ENCODE data around the gene KRTAP2-4.
"Not testable (repeated sequence)": the region's sequence is repeated elsewhere in the genome, so short reads cannot be mapped to it uniquely, and the experiment has no call there.

Gene KRTAP2-4

GRCh38 chr17:41096055-41096454 is 30.4 kb upstream of the KRTAP2-4 start:
- H3K9ac ChIP-seq (ENCODE audit: low read length): no peak overlapping the region
- H3K4me3 ChIP-seq (ENCODE audit: low read length): no peak overlapping the region
- H3K4me1 ChIP-seq (ENCODE audit: control insufficient read depth, insufficient read depth, low read length): no peaks in the 10 kb centered on the region
- H3K27ac ChIP-seq (ENCODE audit: low read depth, low read length): no peak overlapping the region
- no peaks in the 10 kb centered on the region for H3K27me3 ChIP-seq (ENCODE audit: control insufficient read depth, insufficient read depth, low read length)
- no peaks in the 10 kb centered on the region for H3K36me3 ChIP-seq (ENCODE audit: control insufficient read depth, insufficient read depth, low read length)

GRCh38 chr17:41088760-41089352 is 23.2 kb upstream of the KRTAP2-4 start:
- not testable (repeated sequence) for H3K9ac ChIP-seq (ENCODE audit: low read length); H3K27me3 ChIP-seq (ENCODE audit: control insufficient read depth, insufficient read depth, low read length); H3K4me1 ChIP-seq (ENCODE audit: control insufficient read depth, insufficient read depth, low read length); H3K27ac ChIP-seq (ENCODE audit: low read depth, low read length); H3K4me3 ChIP-seq (ENCODE audit: low read length); H3K36me3 ChIP-seq (ENCODE audit: control insufficient read depth, insufficient read depth, low read length)

GRCh38 chr17:41084100-41084856 is 18.6 kb upstream of the KRTAP2-4 start, which contains the start of gene KRTAP4-7:
Gene KRTAP4-7 (plus strand): TSS chr17:41084150. CDS start chr17:41084207, 57 bp downstream.
- H3K27me3 ChIP-seq (ENCODE audit: control insufficient read depth, insufficient read depth, low read length); H3K4me1 ChIP-seq (ENCODE audit: control insufficient read depth, insufficient read depth, low read length); H3K4me3 ChIP-seq (ENCODE audit: low read length); H3K27ac ChIP-seq (ENCODE audit: low read depth, low read length); H3K36me3 ChIP-seq (ENCODE audit: control insufficient read depth, insufficient read depth, low read length); H3K9ac ChIP-seq (ENCODE audit: low read length): not testable (repeated sequence)

GRCh38 chr17:41083427-41083826 is 17.7 kb upstream of the KRTAP2-4 start:
- H3K27ac ChIP-seq (ENCODE audit: low read depth, low read length); H3K36me3 ChIP-seq (ENCODE audit: control insufficient read depth, insufficient read depth, low read length); H3K9ac ChIP-seq (ENCODE audit: low read length); H3K4me3 ChIP-seq (ENCODE audit: low read length); H3K27me3 ChIP-seq (ENCODE audit: control insufficient read depth, insufficient read depth, low read length); H3K4me1 ChIP-seq (ENCODE audit: control insufficient read depth, insufficient read depth, low read length): not testable (repeated sequence)

- Histone ChIP-seq H3K9ac (ENCODE audit: low read length) (no peak overlapping the region), H3K27ac (ENCODE audit: low read depth, low read length) (no peak overlapping the region), H3K36me3 (ENCODE audit: control insufficient read depth, insufficient read depth, low read length) (no peaks in the 10 kb centered on the region), H3K4me3 (ENCODE audit: low read length) (no peak overlapping the region), H3K4me1 (ENCODE audit: control insufficient read depth, insufficient read depth, low read length) (no peaks in the 10 kb centered on the region), H3K27me3 (ENCODE audit: control insufficient read depth, insufficient read depth, low read length) (no peaks in the 10 kb centered on the region)
Measured at GRCh38 chr17:41082626-41083025, 16.9 kb upstream of the KRTAP2-4 start.

GRCh38 chr17:41076788-41077187 is 11.1 kb upstream of the KRTAP2-4 start:
- no peak overlapping the region for H3K9ac ChIP-seq (ENCODE audit: low read length)
- H3K36me3 ChIP-seq (ENCODE audit: control insufficient read depth, insufficient read depth, low read length): no peaks in the 10 kb centered on the region
- no peak overlapping the region for H3K27ac ChIP-seq (ENCODE audit: low read depth, low read length)
- H3K4me3 ChIP-seq (ENCODE audit: low read length): no peak overlapping the region
- H3K4me1 ChIP-seq (ENCODE audit: control insufficient read depth, insufficient read depth, low read length): no peaks in the 10 kb centered on the region
- no peaks in the 10 kb centered on the region for H3K27me3 ChIP-seq (ENCODE audit: control insufficient read depth, insufficient read depth, low read length)

GRCh38 chr17:41073676-41074075 is 8.0 kb upstream of the KRTAP2-4 start:
- Histone ChIP-seq H3K4me1 (ENCODE audit: control insufficient read depth, insufficient read depth, low read length) (no peaks in the 10 kb centered on the region), H3K27ac (ENCODE audit: low read depth, low read length) (no peak overlapping the region), H3K9ac (ENCODE audit: low read length) (no peak overlapping the region), H3K27me3 (ENCODE audit: control insufficient read depth, insufficient read depth, low read length) (no peaks in the 10 kb centered on the region), H3K36me3 (ENCODE audit: control insufficient read depth, insufficient read depth, low read length) (no peaks in the 10 kb centered on the region), H3K4me3 (ENCODE audit: low read length) (no peak overlapping the region)

- Histone ChIP-seq H3K4me1 (ENCODE audit: control insufficient read depth, insufficient read depth, low read length) (no peaks in the 10 kb centered on the region), H3K27ac (ENCODE audit: low read depth, low read length) (no peak overlapping the region), H3K27me3 (ENCODE audit: control insufficient read depth, insufficient read depth, low read length) (no peaks in the 10 kb centered on the region), H3K36me3 (ENCODE audit: control insufficient read depth, insufficient read depth, low read length) (no peaks in the 10 kb centered on the region), H3K4me3 (ENCODE audit: low read length) (no peak overlapping the region), H3K9ac (ENCODE audit: low read length) (no peak overlapping the region)
Measured at GRCh38 chr17:41071606-41072360, 6.1 kb upstream of the KRTAP2-4 start.

GRCh38 chr17:41069031-41069430 is 3.4 kb upstream of the KRTAP2-4 start:
- no peak overlapping the region for H3K4me3 ChIP-seq (ENCODE audit: low read length)
- H3K27ac ChIP-seq (ENCODE audit: low read depth, low read length): no peak overlapping the region
- H3K27me3 ChIP-seq (ENCODE audit: control insufficient read depth, insufficient read depth, low read length): no peaks in the 10 kb centered on the region
- no peaks in the 10 kb centered on the region for H3K4me1 ChIP-seq (ENCODE audit: control insufficient read depth, insufficient read depth, low read length)
- H3K9ac ChIP-seq (ENCODE audit: low read length): no peak overlapping the region
- no peaks in the 10 kb centered on the region for H3K36me3 ChIP-seq (ENCODE audit: control insufficient read depth, insufficient read depth, low read length)

- Histone ChIP-seq H3K4me1 (ENCODE audit: control insufficient read depth, insufficient read depth, low read length) (no peaks in the 10 kb centered on the region), H3K27me3 (ENCODE audit: control insufficient read depth, insufficient read depth, low read length) (no peaks in the 10 kb centered on the region), H3K9ac (ENCODE audit: low read length) (no peak overlapping the region), H3K27ac (ENCODE audit: low read depth, low read length) (no peak overlapping the region), H3K36me3 (ENCODE audit: control insufficient read depth, insufficient read depth, low read length) (no peaks in the 10 kb centered on the region), H3K4me3 (ENCODE audit: low read length) (no peak overlapping the region)
Measured at GRCh38 chr17:41067281-41067680, 1.6 kb upstream of the KRTAP2-4 start.

GRCh38 chr17:41065016-41065689 is 526 bp downstream of the KRTAP2-4 start:
- not testable (repeated sequence) for H3K27ac ChIP-seq (ENCODE audit: low read depth, low read length); H3K27me3 ChIP-seq (ENCODE audit: control insufficient read depth, insufficient read depth, low read length); H3K9ac ChIP-seq (ENCODE audit: low read length); H3K4me1 ChIP-seq (ENCODE audit: control insufficient read depth, insufficient read depth, low read length); H3K4me3 ChIP-seq (ENCODE audit: low read length); H3K36me3 ChIP-seq (ENCODE audit: control insufficient read depth, insufficient read depth, low read length)

GRCh38 chr17:41064301-41064700 is 1.4 kb downstream of the KRTAP2-4 start:
- H3K4me1 ChIP-seq (ENCODE audit: control insufficient read depth, insufficient read depth, low read length): no peaks in the 10 kb centered on the region
- H3K27me3 ChIP-seq (ENCODE audit: control insufficient read depth, insufficient read depth, low read length): peaks cover 2% of the 10 kb centered on the region
- no peak overlapping the region for H3K9ac ChIP-seq (ENCODE audit: low read length)
- no peaks in the 10 kb centered on the region for H3K36me3 ChIP-seq (ENCODE audit: control insufficient read depth, insufficient read depth, low read length)
- no peak overlapping the region for H3K27ac ChIP-seq (ENCODE audit: low read depth, low read length)
- H3K4me3 ChIP-seq (ENCODE audit: low read length): no peak overlapping the region
